NCI-H146 treated with DMSO at 0.1 percent for 48 hours (cell line): ENCODE data around the gene UTP25.
"Not testable (repeated sequence)": the region's sequence is repeated elsewhere in the genome, so short reads cannot be mapped to it uniquely, and the experiment has no call there.

Source experiments
- DNase-seq: peaks from one replicate; lab custom pipeline; 2025; ENCODE audit not compliant: unreplicated experiment; lab: John Stamatoyannopoulos, UW

Gene UTP25, protein sequence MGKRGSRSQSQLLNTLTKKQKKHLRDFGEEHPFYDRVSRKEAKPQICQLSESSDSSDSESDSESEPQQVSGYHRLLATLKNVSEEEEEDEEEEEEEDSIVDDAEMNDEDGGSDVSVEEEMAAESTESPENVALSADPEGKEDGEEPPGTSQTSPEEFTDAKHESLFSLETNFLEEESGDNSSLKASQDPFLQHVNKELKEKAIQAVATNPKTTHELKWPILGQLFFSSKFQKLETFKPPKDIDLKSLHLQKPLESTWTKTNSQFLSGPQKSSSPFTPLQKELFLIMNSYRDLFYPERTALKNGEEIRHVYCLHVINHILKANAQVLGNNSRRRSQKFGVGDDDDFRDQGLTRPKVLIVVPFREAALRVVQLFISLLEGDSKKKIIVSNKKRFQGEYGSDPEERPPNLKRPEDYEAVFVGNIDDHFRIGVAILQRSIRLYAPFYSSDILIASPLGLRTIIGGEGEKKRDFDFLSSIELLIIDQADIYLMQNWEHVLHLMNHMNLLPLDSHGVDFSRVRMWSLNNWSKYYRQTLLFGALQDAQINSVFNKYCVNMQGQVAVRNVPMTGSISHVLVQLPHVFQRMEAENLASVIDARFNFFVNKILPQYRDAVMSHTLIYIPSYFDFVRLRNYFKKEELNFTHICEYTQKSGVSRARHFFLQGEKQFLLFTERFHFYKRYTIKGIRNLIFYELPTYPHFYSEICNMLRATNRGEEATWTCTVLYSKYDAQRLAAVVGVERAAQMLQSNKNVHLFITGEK

DNA sequence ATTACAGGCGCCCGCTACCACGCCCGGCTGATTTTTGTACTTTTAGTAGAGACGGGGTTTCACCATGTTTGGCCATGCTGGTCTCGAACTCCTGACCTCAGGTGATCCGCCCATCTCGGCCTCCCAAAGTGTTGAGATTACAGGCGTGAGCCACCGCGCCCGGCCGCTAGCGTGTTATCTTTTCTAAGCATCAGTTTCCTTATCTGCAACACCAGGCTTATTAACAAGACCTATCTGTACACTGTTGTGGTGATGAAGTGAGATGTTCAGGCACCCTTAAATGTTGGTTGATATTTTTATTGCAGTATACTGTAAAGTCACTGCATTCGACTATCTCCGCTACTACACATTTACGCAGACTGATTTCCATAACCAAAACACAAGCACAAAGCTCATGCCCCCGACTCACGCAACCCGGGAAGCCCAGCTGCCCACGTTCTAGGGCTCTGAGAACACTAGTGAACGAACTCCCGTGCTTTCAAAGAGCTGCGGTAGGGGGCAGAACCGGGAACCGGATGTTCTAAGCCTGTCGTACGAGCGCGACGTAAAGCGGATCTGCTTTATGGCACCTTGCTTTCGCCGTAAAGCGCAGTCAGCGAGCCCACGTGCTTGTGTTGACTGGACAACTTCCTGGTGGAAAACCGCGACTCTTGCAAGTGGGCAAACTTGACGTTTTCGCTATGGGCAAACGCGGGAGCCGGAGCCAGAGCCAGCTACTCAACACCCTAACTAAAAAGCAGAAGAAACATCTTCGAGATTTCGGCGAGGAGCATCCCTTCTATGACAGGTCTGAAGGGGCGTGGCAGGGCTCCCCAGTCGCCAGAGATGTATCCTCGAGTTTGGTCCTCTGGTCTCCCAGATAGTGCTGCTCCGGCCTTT is at the start of gene UTP25:
Gene UTP25 (plus strand): TSS at position 589 of the 879 bp plus-strand sequence. CDS start 92 bp downstream, at position 681.
- DNase-seq: peak; percentile 92

DNA sequence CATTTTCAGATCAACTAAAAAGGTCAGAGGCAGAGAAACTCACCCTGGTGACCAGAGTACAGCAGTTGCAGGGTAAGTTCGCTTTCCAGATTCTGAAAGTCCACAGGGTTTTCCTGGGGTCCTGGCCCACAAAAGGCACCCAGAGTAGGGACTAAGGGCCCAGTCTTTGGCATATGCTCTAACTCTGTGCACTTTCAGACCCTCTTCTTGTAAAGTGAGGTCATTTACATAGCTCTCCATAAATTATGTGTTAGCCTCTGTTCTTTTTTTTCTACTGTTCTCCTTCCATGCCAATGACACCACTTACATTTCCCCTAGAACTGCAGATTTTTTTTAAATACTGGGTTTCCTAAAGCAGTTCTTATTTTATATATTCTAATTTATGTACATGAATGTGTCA is 49.7 kb upstream of the UTP25 start:
- no peak for DNase-seq

DNA sequence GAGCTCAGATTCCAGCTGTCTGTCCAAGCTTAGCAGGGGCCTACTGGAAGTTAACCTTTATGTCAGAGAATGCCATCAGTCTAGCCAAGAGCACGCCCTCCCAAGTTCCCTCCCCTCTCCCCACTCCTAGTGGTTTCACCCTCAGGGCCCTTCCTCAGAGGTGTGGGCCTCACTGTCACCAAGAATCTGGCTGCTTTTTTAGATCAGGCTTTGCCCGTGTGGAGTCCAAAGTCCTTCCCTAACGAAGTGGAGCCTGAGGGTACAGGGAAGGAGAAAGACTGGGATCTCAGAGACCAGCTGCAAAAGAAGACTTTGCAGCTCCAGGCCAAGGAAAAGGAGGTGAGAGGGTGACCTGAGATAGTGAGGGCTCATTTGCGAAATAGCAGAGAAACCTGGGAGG is 47.5 kb upstream of the UTP25 start:
- no peak for DNase-seq

DNA sequence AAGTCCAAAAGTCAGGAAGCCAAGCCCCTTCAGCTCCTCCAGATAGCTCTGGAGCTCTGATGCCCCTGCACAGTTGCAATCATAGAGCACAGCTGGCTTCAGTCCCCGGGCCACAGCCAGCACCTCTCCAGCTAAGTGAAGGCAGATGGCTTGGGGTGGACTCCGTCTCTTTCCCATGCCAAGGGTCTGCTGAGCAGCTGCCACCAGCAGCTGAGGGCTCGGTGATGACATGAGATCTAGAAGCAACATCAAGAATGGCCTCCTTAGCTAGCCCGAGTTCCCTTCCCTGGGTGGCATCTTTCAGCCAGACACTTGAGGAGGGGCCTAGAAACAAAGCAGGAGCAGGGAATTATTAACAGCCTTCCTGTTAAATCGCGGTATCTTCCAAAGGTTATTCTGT is 44.4 kb upstream of the UTP25 start:
- DNase-seq: no peak

DNA sequence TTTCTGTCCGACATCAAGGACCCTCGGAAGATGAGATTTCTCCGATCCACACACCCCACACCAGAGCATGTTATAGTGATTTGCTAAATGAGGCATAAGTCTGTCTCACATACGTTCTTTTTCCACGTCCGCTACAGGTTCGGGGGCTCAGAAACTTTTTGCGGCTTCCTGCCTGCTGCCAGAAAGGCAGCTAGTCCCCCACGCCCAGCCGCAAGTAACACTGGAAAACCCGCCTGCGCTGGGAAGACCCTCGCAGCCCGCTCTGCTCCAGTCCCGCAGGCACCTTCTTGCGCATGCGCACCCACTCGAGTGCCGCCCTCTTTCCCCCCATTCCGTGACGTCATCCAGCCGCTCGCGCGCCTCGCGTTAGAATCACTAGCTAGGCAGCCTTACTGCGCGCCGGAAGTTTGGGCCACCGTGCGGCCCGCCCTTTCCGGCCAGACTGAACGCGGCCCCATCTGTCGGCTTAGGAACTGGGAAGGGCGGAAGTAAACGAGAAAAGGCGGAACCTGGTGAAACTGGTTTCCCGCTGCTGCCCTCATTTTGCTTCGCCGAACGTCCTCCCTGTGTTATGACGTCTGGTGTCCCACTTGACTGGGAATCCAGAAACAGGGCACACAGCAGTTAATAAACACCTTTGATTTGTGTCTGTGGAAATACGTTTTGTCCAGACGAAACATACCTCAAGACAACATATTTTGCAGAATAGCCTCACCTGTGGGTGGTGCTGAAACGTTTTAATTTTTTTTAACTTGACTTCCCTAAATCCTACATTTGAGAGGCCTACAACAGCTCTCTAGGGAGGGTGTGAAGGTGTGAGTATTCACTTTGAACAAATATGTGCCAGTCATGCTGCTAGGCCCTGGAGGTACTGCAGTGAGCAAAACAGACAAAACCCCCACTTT is 43.3 kb upstream of the UTP25 start, which contains the start of gene C1orf74:
Gene C1orf74 (minus strand): TSS at position 295 of the 905 bp plus-strand sequence. CDS start 925 bp downstream, outside the sequence.
- peak; percentile 94 for DNase-seq

DNA sequence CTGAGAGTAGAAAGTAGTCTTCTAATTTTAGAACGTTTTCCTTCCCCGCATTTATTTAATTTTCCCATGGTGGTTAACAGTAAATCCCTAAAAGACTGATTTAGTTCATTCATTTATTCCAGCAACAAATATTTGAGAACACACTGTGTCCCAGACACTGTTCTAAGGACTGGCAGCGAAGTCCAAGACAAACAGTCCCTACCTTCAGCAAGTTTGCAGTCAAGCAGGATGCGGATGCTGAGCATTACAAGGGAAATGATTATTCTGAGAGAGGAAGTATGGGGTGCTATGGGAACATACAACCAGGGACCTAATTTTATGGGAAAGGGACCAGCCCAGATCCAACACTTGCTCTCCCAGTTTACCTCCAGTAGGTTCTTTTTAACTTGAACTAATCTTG is 42.2 kb upstream of the UTP25 start:
- no peak for DNase-seq

DNA sequence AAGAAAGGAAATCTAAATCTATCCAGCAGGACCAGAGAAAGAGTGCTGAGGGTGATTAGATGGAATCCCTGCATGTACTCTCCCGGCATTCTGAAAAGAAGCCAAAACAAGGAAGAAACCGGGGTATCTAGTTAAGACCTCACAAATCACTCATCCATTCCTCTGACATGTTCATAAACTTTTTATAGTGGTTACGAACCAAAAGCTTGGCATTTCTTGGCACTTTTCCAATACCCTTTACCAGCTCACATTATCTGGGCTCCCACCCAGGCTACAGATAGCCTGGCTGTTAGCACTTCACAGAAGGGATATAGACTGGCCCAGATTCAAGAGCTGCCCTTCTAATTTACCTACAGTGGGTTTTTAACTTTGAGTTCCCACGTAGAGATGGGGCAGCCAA is 41.6 kb upstream of the UTP25 start:
- no peak for DNase-seq

DNA sequence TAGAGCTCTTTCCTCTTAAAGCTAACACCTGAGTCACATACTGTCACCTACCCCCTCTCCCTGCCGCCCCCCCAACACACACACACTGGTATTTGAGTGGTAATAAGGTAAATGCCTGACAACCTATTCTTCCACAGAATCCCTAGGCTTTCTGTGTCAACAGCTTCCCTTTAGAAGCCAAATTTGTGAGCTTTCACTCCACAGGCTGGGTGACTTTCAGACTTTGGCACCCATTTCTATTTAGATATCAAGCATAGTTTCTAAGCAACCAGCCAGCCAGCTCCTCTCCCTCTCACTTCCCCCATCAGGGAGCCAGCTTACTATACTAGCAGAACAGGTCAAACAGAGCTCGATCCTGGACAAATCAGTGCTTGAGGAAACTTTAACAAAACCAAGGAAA is 40.2 kb upstream of the UTP25 start:
- DNase-seq: no peak

DNA sequence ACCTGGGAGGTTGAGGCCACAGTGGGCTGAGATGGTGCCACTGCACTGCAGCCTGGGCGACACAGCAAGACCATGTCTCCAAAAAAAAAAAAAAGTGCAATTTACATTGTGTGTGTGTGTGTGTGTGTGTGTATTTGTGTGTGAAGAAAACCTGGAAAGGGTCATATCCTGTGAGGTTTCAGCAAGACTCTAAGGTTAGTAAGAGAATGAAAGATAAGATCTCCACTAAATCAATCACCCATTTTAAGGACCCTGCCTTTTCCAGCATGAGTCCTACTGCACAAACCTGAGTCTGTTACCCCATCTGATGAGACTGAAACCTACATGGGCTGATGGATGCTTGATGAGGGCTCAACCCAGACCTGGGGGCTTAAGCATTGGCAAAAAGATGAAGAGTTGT is 38.5 kb upstream of the UTP25 start:
- no peak for DNase-seq

DNA sequence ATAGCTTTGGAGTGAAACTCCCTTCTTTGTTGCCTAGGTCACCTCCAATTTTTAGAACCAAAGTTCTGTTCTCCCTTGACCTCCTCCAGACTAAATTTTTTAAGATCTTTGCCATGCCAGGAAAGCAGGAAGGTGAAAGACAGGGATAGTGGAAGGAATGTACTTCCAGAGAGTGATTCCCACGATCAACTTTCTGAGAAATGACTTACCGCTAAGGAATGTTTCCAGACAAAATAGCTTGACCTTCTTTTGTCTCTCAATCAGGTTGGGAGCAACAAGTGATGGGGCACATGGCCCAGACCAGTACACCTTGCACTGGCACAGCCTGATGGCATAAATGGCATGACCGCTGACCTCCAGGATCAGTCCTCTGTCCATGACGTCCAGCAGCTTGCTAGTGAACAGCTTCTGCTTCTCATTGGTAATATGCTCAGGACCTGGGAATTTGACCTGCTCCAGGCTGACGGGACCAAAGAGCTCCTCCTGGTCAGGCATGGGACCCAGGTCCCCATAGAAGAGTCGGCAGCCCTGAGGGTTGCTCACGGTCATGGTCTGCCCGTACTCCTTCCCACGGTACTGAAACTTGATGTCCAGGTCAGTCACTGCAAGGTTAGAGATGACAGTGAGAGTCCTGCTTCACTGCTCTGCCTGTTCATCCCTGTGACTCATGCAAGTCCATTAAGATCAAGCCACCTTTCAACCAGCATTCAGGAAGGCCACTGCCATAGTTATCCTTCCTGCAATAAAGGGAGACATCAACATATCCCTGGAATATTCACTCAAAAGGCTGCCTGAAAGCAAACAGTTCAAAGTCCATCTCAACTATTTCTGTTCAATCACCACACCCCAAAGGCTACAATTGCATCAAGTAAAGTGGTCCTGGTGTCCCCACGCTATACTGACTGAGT is 37.2 kb upstream of the UTP25 start:
- no peak for DNase-seq

DNA sequence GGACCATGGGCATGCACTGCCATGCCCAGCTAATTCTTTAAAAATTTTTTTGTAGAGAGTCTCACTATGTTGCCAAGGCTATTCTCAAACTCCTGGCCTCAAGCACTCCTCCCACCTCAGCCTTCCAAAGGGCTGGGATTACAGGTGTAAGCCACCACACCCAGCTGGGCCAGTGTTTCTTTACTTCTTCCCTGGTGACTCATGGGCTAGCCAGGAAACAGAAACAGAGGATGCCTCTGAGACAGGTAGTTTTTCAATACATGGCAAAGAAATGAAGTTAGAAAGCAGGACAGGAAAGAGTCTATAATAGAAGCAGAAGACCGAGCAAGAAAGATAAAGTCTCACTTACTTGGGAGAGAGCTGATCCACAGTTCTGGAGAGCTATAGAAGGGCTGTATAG is 35.9 kb upstream of the UTP25 start:
- DNase-seq: no peak

DNA sequence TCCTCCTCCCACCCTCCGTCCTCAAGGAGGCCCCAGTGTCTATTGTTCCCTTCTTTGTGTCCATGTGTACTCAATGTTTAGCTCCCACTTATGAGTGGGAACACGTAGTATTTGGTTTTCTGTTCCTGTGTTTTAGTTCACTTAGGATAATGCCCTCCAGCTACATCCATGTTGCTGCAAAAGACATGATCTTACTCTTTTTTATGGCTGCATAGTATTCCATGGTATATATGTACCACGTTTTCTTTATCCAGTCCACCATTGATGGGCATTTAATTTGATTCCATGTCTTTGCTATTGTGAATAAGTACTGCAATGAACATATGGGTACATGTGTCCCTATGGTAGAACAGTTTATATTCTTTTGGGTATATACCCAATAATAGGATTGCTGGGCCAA is 34.1 kb upstream of the UTP25 start:
- not testable (repeated sequence) for DNase-seq

DNA sequence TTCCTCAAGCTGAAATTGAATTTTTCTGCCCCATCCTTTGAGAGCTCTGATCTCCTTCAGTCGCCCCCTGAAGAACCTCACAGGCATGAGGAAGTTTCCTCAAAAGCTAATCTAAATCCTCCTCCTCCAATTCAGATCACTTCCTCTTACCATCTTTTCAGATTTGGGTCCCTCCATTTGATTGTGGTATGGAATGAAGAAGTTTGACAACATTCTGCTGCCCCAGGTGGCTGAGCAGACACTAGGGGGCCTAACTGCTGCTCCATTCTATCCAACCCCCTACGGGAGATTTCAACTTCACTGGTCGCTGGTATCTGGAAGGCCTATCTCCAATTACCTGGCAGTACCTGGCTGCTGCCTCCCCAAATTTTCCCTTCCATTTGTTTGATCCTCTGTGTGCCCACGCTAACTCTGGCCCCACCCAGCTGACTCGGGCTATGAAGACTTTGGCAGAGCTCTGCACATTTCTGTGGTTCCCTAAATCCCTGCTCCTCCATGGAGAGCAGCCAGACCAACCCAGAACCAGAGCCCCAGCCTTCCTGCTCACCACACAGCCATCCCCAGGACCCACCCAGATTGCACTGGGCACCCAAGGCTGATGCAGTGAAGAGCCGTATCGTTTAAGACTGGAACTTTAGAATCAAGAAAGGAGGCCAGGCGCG is 29.7 kb upstream of the UTP25 start:
- no peak for DNase-seq

DNA sequence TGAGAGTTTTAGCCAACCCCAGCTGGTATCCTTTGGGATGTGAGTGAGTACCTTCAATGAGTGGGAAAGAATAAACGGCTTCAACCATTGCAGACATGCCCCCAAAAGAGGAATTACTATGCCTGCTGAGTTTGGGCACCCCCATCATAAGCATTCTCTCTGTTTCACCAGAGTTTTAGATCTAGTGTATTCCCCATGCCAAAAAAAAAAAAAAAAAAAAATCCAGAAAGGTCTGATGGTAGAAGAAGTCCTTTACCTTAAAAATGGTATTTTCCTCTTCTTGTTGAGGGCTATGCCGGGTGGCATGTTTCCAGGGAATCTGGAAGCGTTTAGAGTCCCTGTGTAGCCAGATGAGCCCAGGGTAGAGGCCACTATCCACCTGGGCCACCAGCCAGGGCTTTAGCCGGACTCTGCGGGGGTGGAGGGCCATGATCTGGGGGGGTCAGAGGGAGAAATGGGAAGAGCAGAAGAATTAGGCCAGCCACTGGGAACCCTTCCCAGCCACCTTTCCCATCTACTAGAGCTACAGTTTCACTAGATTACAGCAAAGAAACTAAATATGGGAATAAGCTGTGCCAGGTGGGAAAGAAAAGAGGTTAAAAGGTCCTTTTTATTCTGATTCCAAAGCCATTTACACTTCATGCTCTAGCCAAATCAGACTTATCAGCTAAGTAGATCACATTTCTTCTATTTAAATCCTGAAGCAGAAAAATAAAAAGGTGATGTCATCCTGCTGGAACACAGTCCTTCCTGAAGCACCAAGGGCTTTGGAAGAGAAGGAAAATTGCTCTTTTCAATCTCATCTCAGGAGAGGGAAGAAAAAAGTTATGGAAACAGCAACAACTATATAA is 26.6 kb upstream of the UTP25 start:
- DNase-seq: no peak

DNA sequence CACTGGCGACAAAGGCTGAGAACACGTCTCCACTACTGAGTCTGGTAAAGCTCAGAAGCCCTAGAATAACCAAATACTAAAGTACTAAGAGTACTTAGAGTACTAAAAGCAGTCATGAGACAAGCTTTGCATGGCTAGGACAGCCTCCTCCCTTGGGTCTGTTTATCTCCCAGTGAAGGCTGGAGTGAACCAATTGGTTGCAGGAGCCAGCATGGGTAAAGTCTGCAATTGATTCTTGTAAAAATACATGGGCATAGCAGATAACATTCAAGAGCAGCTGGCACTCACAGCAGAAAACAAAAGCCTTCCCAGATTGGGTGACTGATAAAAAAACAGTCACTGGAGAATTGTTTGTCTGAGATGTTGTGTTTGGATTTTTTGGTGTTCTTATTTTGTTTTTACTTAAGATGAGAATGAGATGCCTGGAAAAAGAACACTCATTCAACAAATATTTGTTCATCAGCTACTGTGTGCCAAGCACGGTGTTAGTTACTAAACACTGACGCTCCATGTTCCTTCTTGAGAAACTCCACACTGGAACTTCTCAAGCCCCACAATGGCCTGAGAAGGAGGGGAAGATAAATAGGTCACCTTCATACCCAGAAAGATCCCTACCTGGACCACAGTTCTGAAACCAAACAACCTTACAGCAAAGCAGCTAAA is 25.5 kb upstream of the UTP25 start:
- DNase-seq: no peak

DNA sequence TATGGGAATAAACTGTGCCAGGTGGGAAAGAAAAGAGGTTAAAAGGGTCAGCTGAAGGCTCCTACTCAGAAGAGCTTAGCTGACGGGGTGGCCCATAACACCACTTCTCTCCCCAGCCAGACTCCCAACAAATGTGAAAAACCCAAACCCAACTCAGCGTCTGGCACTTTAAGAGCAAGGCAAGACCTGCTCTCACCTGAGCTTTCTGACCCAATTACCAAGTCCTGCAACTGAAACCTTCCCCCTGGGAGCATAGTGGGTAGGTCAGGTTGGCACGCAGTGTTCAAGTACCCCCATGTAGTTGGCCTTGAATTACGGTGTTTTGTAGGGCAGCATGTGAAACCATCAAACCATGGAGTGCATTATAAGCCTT is 25.0 kb upstream of the UTP25 start:
- no peak for DNase-seq

DNA sequence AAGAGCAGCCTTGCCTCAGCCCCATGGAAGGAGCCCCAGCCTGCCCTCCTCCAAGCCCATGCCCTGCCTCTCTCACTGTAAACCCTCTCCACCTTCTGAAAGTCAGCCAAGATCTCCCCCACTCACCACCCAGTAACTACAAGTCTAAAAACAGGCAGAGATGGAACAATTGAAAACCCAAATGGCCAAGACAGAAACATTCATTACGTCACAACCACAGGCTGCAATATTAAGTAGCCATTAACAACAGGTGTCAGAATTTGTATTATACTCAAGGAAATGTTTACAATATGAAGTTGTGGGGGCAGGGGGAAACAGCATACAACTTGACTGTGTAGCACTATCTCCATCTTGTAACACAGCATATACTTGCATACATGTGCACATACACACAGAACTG is 24.2 kb upstream of the UTP25 start:
- no peak for DNase-seq
